ENCODE measurements around the gene KDM4C. TPM values are rescaled to one million over a fixed set of nuclear protein-coding genes. Genes with fewer than 3 reads are reported as not detected.

KDM4C gene
- total and polyA plus RNA-seq, 2 of the 13 experiments (the other 11 are each of a cell fraction or from before 2014, with no cell fraction given): 19.4 to 23.6 TPM

DNA sequence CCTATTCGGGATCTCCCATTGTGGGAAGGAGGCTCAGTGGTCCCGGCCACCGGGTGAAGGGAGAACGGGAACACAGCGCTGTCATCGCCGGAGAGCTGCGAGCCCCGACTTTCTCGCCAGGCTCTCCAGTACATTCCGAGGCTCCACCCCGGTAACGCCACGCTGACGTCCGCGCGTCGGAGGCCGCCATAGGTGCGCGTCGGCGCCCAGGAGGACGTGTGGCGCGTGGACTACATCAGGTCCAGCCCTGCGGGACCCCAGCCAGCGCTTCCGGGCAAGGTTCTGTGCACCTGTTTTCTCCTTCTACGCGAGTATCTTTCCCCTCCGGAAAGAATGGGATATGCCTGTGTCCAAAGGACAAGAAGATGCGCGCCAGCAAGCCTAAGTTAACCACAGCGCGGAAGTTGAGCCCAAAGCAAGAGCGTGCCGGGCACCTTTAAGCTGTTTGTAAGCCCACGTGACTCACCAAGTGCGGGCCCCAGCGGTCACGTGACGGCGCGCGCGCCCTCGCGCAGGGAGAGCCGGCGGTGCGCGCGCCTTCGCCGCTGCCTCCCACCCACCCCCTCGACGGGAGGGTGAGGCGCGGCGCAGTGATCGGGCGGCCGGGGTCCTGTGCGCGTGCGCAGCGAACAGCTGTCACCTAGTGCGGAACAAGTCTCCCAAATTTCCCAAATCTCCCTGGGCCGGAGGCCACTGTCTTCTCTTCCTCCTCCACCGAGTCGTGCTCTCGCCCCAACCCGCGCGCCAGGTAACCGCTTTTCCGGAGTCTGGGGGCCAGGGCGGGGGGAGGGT, at the start of gene KDM4C (continued):
- TF ChIP-seq ZNF724P (CRISPR knock-in tag; IDR thresholded peaks at IDR 0.05; ENCODE audit: borderline replicate concordance) (no peak; the same call in 1 of the 2 replicates), ZNF138 (CRISPR knock-in tag; IDR thresholded peaks at IDR 0.05; ENCODE audit: low read depth) (peak; percentile 49), AGO2 (optimal IDR thresholded peaks at IDR 0.05; ENCODE audit: low read depth, low read length) (peak; percentile 84), ZFP91 (CRISPR knock-in tag; IDR thresholded peaks at IDR 0.05; ENCODE audit: borderline replicate concordance) (peak; percentile 99), SAP130 (CRISPR knock-in tag; IDR thresholded peaks at IDR 0.05; ENCODE audit: low read depth) (peak; percentile 75), NFRKB (IDR thresholded peaks at IDR 0.05) (no peak), MYNN (CRISPR knock-in tag; IDR thresholded peaks at IDR 0.05; ENCODE audit: low read depth) (no peak; the same call in 1 of the 2 replicates), ZNF362 (CRISPR knock-in tag; IDR thresholded peaks at IDR 0.05; ENCODE audit: borderline replicate concordance) (peak; percentile 66; the same call in 1 of the 2 replicates), ZNF556 (CRISPR knock-in tag; IDR thresholded peaks at IDR 0.05; ENCODE audit: borderline replicate concordance) (peak; percentile 94), ZNF598 (CRISPR knock-in tag; IDR thresholded peaks at IDR 0.05; ENCODE audit: borderline replicate concordance) (no peak; the same call in 1 of the 2 replicates), ATF5 (CRISPR knock-in tag; IDR thresholded peaks at IDR 0.05; ENCODE audit: low read depth) (0 out of 2 replicates have a peak, but pooled peaks have one; percentile 79), ZNF572 (CRISPR knock-in tag; IDR thresholded peaks at IDR 0.05) (0 out of 2 replicates have a peak, but pooled peaks have one; percentile 38)
- TF ChIP-seq, protein P1, sequence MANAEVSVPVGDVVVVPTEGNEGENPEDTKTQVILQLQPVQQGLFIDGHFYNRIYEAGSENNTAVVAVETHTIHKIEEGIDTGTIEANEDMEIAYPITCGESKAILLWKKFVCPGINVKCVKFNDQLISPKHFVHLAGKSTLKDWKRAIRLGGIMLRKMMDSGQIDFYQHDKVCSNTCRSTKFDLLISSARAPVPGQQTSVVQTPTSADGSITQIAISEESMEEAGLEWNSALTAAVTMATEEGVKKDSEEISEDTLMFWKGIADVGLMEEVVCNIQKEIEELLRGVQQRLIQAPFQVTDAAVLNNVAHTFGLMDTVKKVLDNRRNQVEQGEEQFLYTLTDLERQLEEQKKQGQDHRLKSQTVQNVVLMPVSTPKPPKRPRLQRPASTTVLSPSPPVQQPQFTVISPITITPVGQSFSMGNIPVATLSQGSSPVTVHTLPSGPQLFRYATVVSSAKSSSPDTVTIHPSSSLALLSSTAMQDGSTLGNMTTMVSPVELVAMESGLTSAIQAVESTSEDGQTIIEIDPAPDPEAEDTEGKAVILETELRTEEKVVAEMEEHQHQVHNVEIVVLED (CRISPR knock-in tag; IDR thresholded peaks at IDR 0.05; ENCODE audit: borderline replicate concordance): peak; percentile 96
